HUES64 (cell line): ENCODE results near the gene IL21.
"Not testable (repeated sequence)": the region's sequence is repeated elsewhere in the genome, so short reads cannot be mapped to it uniquely, and the experiment has no call there.

Experiments used
- H3K27ac ChIP-seq: 2 replicates; pipeline ENCODE4 v1.7.0; 2013; ENCODE audit warnings: low read depth, low read length, inconsistent platforms
- H3K27me3 ChIP-seq: 2 replicates; pipeline ENCODE4 v1.6.1; 2013; ENCODE audit warnings: mild to moderate bottlenecking, low read length; ENCODE audit not compliant: insufficient read depth
- H3K36me3 ChIP-seq: 2 replicates; pipeline ENCODE4 v1.6.1; 2013; ENCODE audit warnings: mild to moderate bottlenecking, low read length; ENCODE audit not compliant: insufficient read depth
- H3K4me1 ChIP-seq: 2 replicates; pipeline ENCODE4 v1.6.1; 2013; ENCODE audit warnings: mild to moderate bottlenecking, low read length, moderate library complexity; ENCODE audit not compliant: insufficient read depth
- H3K4me3 ChIP-seq: 2 replicates; pipeline ENCODE4 v1.5.1; 2013; ENCODE audit warnings: mild to moderate bottlenecking, low read length, moderate library complexity
- H3K9ac ChIP-seq: 2 replicates; pipeline ENCODE4 v1.6.1; 2013; ENCODE audit warnings: mild to moderate bottlenecking, low read depth, low read length
- H3K9me3 ChIP-seq: 2 replicates; pipeline ENCODE4 v1.6.1; 2013; ENCODE audit warnings: low read depth, low read length; ENCODE audit not compliant: insufficient read depth
- WGBS: fragments of 150-250, 120-280 bp; methylation state at CpG from one replicate; pipeline ENCODE4 v1.1.7; 2013; ENCODE audit warnings: missing lambda C conversion rate; 5-methylcytosine and 5-hydroxymethylcytosine counted together

Gene IL21

DNA sequence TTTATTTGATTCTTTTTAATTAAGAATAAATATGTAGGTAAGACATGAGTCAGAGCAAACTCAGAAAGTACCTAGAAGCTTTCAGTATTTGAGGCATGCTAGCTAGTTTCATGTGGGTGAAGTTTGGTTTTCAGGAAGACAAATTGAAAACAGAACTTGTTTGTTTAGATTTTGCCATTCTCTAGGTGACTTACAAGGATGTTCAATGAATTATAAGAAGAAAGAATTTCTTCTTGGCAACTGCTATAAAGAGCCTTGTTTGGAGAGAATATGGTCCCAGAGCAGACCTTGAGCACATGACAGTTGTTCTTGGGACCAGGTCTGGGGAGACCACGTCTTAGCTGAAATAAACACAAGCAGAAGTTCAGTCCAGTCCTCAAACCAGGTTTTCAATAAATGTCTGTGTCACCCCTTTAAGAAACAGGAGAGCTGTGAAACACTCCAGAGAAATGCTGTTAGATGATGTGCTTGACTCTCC lies 38.0 kb upstream of the IL21 start:
- 97% methylated on average over 1 of the region's 1 CpG for WGBS
- H3K9me3 ChIP-seq: no peaks in the 10 kb centered on the region
- H3K27me3 ChIP-seq: no peaks in the 10 kb centered on the region
- no peaks in the 10 kb centered on the region for H3K36me3 ChIP-seq
- H3K9ac ChIP-seq: no peak overlapping the region
- no peak overlapping the region for H3K27ac ChIP-seq
- H3K4me3 ChIP-seq: no peak overlapping the region
- H3K4me1 ChIP-seq: 0 out of 2 replicates have a peak, but pooled peaks cover 3% of the 10 kb centered on the region

DNA sequence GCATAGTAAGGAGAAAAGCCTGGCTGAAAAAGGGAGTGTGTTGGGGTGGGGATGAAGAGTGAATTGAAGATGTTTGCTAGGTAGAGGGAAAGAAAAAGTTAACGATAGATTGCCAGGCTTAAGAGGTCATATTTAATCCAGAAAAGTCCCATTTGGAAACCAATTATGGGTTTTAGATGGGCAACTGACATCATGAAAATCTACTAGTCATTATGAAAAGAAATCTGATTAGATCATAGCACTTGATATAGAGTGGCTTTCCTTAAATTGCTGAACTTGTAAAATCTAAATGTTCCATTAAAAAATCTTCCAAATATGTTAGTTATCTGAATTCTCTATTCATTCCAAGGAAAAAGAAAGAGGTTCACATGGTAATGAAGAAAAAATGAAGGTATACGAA lies 37.5 kb upstream of the IL21 start:
- H3K4me3 ChIP-seq: no peak overlapping the region

DNA sequence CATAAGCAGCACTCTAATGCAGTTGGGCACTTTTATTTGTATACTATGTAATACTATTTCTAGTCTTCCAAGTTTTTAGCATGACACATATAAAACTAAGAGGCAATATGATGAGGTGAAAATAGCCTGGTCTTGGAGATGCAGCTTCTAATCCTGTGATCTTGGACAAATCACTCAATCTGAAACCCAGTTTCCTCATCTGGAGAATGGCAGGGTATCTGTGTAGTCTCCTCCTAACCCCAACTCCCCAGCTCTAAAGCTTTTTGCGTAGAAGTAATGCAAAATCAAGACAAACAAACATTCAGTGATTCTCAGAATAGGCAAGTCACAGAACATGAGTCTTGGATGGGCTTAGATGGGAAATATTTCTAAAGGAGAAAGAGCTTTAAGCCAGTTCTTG lies 36.7 kb upstream of the IL21 start:
- Histone ChIP-seq H3K9me3 (no peaks in the 10 kb centered on the region), H3K27ac (no peak overlapping the region), H3K9ac (no peak overlapping the region), H3K4me3 (no peak overlapping the region), H3K36me3 (no peaks in the 10 kb centered on the region), H3K4me1 (no peaks in the 10 kb centered on the region), H3K27me3 (no peaks in the 10 kb centered on the region)
- 90% methylated on average over 1 of the region's 1 CpG for WGBS

More for the DNA sequence above, 37.5 kb upstream of the IL21 start:
- H3K27ac ChIP-seq: no peak overlapping the region
- WGBS: 98% methylated on average over 2 of the region's 2 CpGs
- H3K9ac ChIP-seq: no peak overlapping the region
- H3K36me3 ChIP-seq: no peaks in the 10 kb centered on the region
- no peaks in the 10 kb centered on the region for H3K27me3 ChIP-seq
- H3K4me1 ChIP-seq: 0 out of 2 replicates have a peak, but pooled peaks cover 3% of the 10 kb centered on the region
- no peaks in the 10 kb centered on the region for H3K9me3 ChIP-seq

GRCh38 chr4:122656583-122656982 lies 35.7 kb upstream of the IL21 start:
- not testable (repeated sequence) for H3K9ac ChIP-seq, H3K9me3 ChIP-seq, H3K4me1 ChIP-seq, H3K4me3 ChIP-seq, H3K36me3 ChIP-seq, H3K27me3 ChIP-seq, H3K27ac ChIP-seq
- WGBS: 72% methylated on average over 5 of the region's 5 CpGs

DNA sequence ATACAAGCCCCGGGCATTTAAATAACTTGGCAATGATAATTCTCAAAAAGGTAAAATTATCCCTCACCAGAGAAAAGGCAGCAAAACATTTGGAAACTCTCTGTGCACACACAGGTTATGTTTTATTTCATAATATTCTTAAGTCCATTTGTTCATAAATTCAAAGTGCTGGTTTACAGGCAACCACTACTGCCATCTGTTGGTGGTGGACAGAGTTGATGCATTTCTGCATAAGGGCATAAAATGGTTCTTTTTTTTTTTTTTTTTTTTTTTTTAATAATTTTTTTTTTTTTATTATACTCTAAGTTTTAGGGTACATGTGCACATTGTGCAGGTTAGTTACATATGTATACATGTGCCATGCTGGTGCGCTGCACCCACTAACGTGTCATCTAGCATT lies 31.5 kb upstream of the IL21 start:
- H3K4me1 ChIP-seq: no peaks in the 10 kb centered on the region
- 100% methylated on average over 1 of the region's 3 CpGs for WGBS

GRCh38 chr4:122650148-122650547 lies 29.3 kb upstream of the IL21 start:
- no peaks in the 10 kb centered on the region for H3K27me3 ChIP-seq
- no peak overlapping the region for H3K27ac ChIP-seq
- 100% methylated on average over 1 of the region's 1 CpG for WGBS
- no peak overlapping the region for H3K9ac ChIP-seq
- H3K4me3 ChIP-seq: no peak overlapping the region
- H3K9me3 ChIP-seq: no peaks in the 10 kb centered on the region
- H3K36me3 ChIP-seq: no peaks in the 10 kb centered on the region
- H3K4me1 ChIP-seq: no peaks in the 10 kb centered on the region

More for the DNA sequence above, 31.5 kb upstream of the IL21 start:
- no peaks in the 10 kb centered on the region for H3K36me3 ChIP-seq
- H3K9ac ChIP-seq: no peak overlapping the region
- no peak overlapping the region for H3K4me3 ChIP-seq
- H3K27ac ChIP-seq: no peak overlapping the region
- no peaks in the 10 kb centered on the region for H3K27me3 ChIP-seq
- no peaks in the 10 kb centered on the region for H3K9me3 ChIP-seq

- WGBS: 90% methylated on average over 2 of the region's 3 CpGs
- Histone ChIP-seq H3K27me3 (no peaks in the 10 kb centered on the region), H3K4me1 (no peaks in the 10 kb centered on the region), H3K4me3 (no peak overlapping the region), H3K9ac (no peak overlapping the region), H3K9me3 (no peaks in the 10 kb centered on the region), H3K36me3 (no peaks in the 10 kb centered on the region), H3K27ac (no peak overlapping the region)
Measured at GRCh38 chr4:122647656-122648055, 26.8 kb upstream of the IL21 start.

- Histone ChIP-seq H3K27ac (no peak overlapping the region), H3K27me3 (no peaks in the 10 kb centered on the region), H3K36me3 (no peaks in the 10 kb centered on the region), H3K9ac (no peak overlapping the region), H3K4me1 (no peaks in the 10 kb centered on the region), H3K9me3 (no peaks in the 10 kb centered on the region), H3K4me3 (no peak overlapping the region)
- whole genome bisulfite sequencing: 100% methylated on average over 2 of the region's 2 CpGs
Measured at GRCh38 chr4:122643257-122643656, 22.4 kb upstream of the IL21 start.

DNA sequence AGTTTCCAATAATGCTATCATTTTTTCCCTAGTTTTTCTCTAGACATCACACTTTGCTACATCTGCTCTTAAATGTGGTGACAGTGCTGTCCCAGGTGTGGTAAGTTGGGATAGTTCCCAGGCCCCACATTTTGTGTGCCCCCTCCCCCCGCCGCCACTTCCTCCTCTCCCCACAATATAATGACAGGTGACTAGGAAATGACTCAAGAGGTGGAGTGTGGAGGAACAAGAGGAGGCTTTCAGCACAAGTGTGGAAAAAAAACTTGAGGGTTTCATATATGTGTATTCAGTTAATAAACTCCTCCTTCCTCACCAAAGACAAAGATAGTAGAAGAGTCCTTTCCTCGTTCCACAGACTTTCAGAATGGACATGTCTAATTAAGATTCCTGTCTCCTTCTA lies 18.3 kb upstream of the IL21 start:
- WGBS: 100% methylated on average over 1 of the region's 3 CpGs
- no peaks in the 10 kb centered on the region for H3K4me1 ChIP-seq
- H3K9me3 ChIP-seq: no peaks in the 10 kb centered on the region
- no peaks in the 10 kb centered on the region for H3K27me3 ChIP-seq
- H3K27ac ChIP-seq: no peak overlapping the region
- no peak overlapping the region for H3K4me3 ChIP-seq
- no peak overlapping the region for H3K9ac ChIP-seq
- H3K36me3 ChIP-seq: no peaks in the 10 kb centered on the region

- Histone ChIP-seq H3K27me3 (no peaks in the 10 kb centered on the region), H3K4me3 (no peak overlapping the region), H3K27ac (no peak overlapping the region), H3K9me3 (no peaks in the 10 kb centered on the region), H3K36me3 (no peaks in the 10 kb centered on the region), H3K9ac (no peak overlapping the region), H3K4me1 (no peaks in the 10 kb centered on the region)
- 82% methylated on average over 2 of the region's 3 CpGs for WGBS
Measured at GRCh38 chr4:122636697-122637096, 15.8 kb upstream of the IL21 start.

DNA sequence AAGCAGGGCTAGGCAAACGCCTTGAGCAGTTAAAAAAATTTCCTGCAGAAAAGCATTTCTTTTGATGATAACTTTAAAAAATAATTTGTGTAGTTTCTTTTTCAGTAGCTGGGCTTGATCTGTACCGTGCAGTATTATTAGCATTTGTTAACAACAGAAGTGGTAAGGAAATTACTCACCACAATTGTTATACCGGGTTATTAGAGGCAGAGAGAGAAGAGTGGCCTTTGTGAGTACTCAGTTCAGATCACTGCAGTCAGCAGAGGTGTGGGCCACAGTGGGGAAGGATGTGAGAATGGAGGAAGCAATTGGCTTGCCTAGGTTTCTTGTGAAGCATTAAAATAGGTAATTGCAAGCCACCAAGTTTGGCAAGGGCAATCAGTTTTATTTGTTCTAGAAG lies 14.3 kb upstream of the IL21 start:
- no peak overlapping the region for H3K4me3 ChIP-seq
- no peaks in the 10 kb centered on the region for H3K36me3 ChIP-seq
- no peak overlapping the region for H3K27ac ChIP-seq
- no peaks in the 10 kb centered on the region for H3K4me1 ChIP-seq
- H3K27me3 ChIP-seq: no peaks in the 10 kb centered on the region
- H3K9ac ChIP-seq: no peak overlapping the region
- 73% methylated on average over 3 of the region's 3 CpGs for WGBS
- no peaks in the 10 kb centered on the region for H3K9me3 ChIP-seq

DNA sequence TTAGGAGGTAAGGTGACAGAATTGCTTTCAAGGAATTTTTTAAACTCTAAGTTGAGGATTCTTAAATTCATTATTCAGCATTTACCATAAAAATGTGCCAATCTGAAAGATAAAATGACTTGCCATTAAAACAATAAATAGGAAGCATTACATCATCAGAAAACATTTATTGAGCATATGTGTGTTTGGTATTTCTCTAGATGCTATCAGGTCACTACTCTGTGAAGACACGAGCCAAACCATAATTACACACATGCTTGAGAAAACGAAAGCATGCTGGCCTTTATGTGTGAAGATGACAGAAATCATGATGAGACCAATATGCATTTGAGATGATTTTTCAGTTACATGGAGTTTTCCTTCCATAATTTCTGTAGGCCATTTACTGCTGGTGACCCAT lies 12.3 kb upstream of the IL21 start:
- no peak overlapping the region for H3K9ac ChIP-seq
- no peaks in the 10 kb centered on the region for H3K27me3 ChIP-seq
- no peaks in the 10 kb centered on the region for H3K9me3 ChIP-seq
- WGBS: 100% methylated on average over 2 of the region's 2 CpGs
- H3K36me3 ChIP-seq: no peaks in the 10 kb centered on the region
- H3K27ac ChIP-seq: no peak overlapping the region
- H3K4me3 ChIP-seq: no peak overlapping the region
- no peaks in the 10 kb centered on the region for H3K4me1 ChIP-seq
